ENCODE measurements around the gene PARG. TPM values are rescaled to one million over a fixed set of nuclear protein-coding genes. Genes with fewer than 3 reads are reported as not detected.

The PARG gene
- polyA plus RNA-seq, 4 donors, result 31.4 to 42.2 (median 37.1) TPM

Other genes starting within 250 kb of the PARG start
- 10 to 100 TPM; 42.3 to 47.6 (median 44.1) TPM for gene OGDHL, start 179.7 kb downstream of the PARG start, polyA plus RNA-seq (ENCODE audit: insufficient read length in 4 of 4)
- gene TIMM23B, start within 50 bp of the PARG start, polyA plus RNA-seq (ENCODE audit: insufficient read length in 4 of 4), result 10 to 100 TPM; 10.4 to 22.1 (median 14.7) TPM
- 10 to 100 TPM; 10.8 to 41.4 (median 22.0) TPM for gene AGAP6, start 46.4 kb upstream of the PARG start, polyA plus RNA-seq (ENCODE audit: insufficient read length in 4 of 4)
- 10 to 100 TPM; 48.7 to 82.5 (median 75.6) TPM for gene WASHC2A, start 125.9 kb upstream of the PARG start, polyA plus RNA-seq (ENCODE audit: insufficient read length in 4 of 4)